Measurements from ENCODE around the gene RBMS3.
"Not testable (repeated sequence)": the region's sequence is repeated elsewhere in the genome, so short reads cannot be mapped to it uniquely, and the experiment has no call there.

Gene RBMS3

GRCh38 chr3:30050116-30050515, 769.2 kb downstream of the RBMS3 start:
- not testable (repeated sequence) for DNase-seq

- DNase-seq: no peak
Measured at GRCh38 chr3:30059240-30059639, 778.4 kb downstream of the RBMS3 start.

All from stimulated activated naive CD4-positive, alpha-beta T cell (primary cell).